ENCODE results near the gene BABAM2. TPM values are rescaled to one million over a fixed set of nuclear protein-coding genes. Genes with fewer than 3 reads are reported as not detected.
"Not testable (repeated sequence)": the region's sequence is repeated elsewhere in the genome, so short reads cannot be mapped to it uniquely, and the experiment has no call there.

BABAM2 gene
- polyA plus RNA-seq, 3 donors: 33.2 to 52.8 (median 49.3) TPM

DNA sequence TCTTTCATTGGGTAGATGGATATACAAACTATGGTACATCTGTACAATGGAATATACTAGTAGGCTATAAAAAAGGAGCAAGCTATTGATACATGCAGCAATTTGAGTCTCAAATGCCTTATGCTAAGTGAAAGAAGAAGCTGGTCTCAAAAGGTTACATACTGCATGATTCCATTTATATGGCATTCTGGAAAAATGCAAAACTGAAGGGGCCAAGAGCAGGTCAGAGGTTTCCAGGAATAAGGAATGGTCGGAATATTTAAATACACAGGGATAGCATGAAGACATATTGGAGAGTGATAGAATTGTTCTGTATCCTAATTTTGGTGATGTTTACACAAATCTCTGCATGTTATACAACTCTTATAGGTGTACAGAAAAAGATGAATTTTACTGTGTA is 85.8 kb downstream of the BABAM2 start:
- Mint-ChIP-seq H3K4me3 (no peak overlapping the region), H3K9me3 (peaks cover 2 to 9% (median 3%) of the 10 kb centered on the region in 7 donors), H3K27ac (no peak overlapping the region), H3K27me3 (ENCODE audit: low read depth in 3 of 3) (no peaks in the 10 kb centered on the region), H3K4me1 (peaks cover 34% of the 10 kb centered on the region), H3K36me3 (peaks cover 9 to 14% of the 10 kb centered on the region in 2 donors)
- TF ChIP-seq, protein P1, sequence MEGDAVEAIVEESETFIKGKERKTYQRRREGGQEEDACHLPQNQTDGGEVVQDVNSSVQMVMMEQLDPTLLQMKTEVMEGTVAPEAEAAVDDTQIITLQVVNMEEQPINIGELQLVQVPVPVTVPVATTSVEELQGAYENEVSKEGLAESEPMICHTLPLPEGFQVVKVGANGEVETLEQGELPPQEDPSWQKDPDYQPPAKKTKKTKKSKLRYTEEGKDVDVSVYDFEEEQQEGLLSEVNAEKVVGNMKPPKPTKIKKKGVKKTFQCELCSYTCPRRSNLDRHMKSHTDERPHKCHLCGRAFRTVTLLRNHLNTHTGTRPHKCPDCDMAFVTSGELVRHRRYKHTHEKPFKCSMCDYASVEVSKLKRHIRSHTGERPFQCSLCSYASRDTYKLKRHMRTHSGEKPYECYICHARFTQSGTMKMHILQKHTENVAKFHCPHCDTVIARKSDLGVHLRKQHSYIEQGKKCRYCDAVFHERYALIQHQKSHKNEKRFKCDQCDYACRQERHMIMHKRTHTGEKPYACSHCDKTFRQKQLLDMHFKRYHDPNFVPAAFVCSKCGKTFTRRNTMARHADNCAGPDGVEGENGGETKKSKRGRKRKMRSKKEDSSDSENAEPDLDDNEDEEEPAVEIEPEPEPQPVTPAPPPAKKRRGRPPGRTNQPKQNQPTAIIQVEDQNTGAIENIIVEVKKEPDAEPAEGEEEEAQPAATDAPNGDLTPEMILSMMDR (IDR thresholded peaks at IDR 0.05): no peak
- Histone ChIP-seq H4K20me1 (ENCODE audit: insufficient read depth, low read length) (no peaks in the 10 kb centered on the region), H3K4me2 (replicated peaks; ENCODE audit: extremely low read depth, low read length, poor library complexity, severe bottlenecking) (no peak overlapping the region), H3K27ac (ENCODE audit: low read depth in 1 of 2, low read length in 2 of 2) (no peak overlapping the region), H3K36me3 (replicated peaks in 1 of 2; ENCODE audit: control insufficient read depth in 1 of 2, insufficient read depth in 2 of 2, low read length in 2 of 2) (no peaks in the 10 kb centered on the region), H3K4me1 (ENCODE audit: control insufficient read depth in 1 of 2, insufficient read depth in 2 of 2, low read length in 2 of 2) (peaks cover 13 to 38% of the 10 kb centered on the region in 2 donors), H3K9me3 (replicated peaks in 1 of 2; ENCODE audit: control insufficient read depth in 1 of 2, insufficient read depth in 1 of 2, low read length in 2 of 2) (no peaks in the 10 kb centered on the region), H3K4me3 (replicated peaks in 1 of 3; ENCODE audit: low read depth in 2 of 3, low read length in 3 of 3) (no peak overlapping the region), H2AFZ (ENCODE audit: insufficient read depth, low read depth, low read length, poor library complexity, severe bottlenecking) (no peak overlapping the region), H3K79me2 (ENCODE audit: insufficient read depth, low read length) (peaks cover 21% of the 10 kb centered on the region), H3K27me3 (ENCODE audit: control insufficient read depth in 2 of 2, insufficient read depth in 2 of 2, low read length in 2 of 2) (no peaks in the 10 kb centered on the region), H3K9ac (ENCODE audit: insufficient read depth, low read length, poor library complexity, severe bottlenecking) (no peak overlapping the region)
- no peak for DNase-seq
- WGBS (ENCODE audit: insufficient coverage): no CpG with 5 or more reads among the region's 1 CpG
- intact Hi-C loops (cut with micrococcal nuclease): no loop called here

DNA sequence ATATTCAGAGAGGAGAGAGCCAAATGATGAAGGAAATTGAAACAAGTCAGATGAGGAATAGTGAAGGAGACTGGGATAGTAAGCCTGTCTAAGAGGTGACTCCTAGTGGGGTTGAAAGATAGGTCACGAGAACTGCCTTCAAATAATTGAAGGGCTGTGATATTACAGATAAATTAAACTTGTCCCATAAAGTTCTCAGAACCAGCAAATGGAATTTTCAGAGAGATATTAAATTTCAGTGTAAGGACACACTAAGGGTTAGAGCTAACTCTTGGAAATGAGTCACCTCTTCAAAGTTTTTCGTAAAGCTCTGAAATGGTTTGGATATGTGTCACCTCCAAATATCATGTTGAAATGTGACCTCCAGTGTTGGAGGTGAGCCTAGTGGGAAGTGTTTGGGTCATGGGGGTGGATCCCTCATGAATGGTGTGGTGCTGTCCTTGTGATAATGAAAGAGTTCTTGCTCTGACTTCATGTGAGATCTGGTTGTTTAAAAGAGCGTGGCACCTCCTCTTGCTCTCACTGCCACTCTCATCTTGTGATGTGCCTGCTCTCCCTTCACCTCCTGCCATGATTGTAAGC is 87.3 kb downstream of the BABAM2 start:
- Mint-ChIP-seq H3K36me3 (peaks cover 9 to 14% of the 10 kb centered on the region in 2 donors), H3K27ac (peak overlapping the region in 5 of 7 donors; percentile 27 to 85 (median 60)), H3K9me3 (peaks cover 3 to 9% (median 6%) of the 10 kb centered on the region in 7 donors), H3K27me3 (ENCODE audit: low read depth in 3 of 3) (no peaks in the 10 kb centered on the region), H3K4me3 (peak overlapping the region in 1 of 2 donors; percentile 41), H3K4me1 (peaks cover 27% of the 10 kb centered on the region)
- peaks cover 24% of the 10 kb centered on the region for H3K79me2 ChIP-seq (ENCODE audit: insufficient read depth, low read length)
- H3K4me1 ChIP-seq (ENCODE audit: control insufficient read depth in 1 of 2, insufficient read depth in 2 of 2, low read length in 2 of 2): peaks cover 9 to 27% of the 10 kb centered on the region in 2 donors
- TF ChIP-seq, protein P1 (IDR thresholded peaks at IDR 0.05): no peak
- no peak overlapping the region for H3K9ac ChIP-seq (ENCODE audit: insufficient read depth, low read length, poor library complexity, severe bottlenecking)
- 71% methylated on average over 2 of the region's 3 CpGs for WGBS (ENCODE audit: insufficient coverage)
- no peaks in the 10 kb centered on the region for H4K20me1 ChIP-seq (ENCODE audit: insufficient read depth, low read length)
- peak; percentile 28 to 50 (median 41) for DNase-seq
- H3K36me3 ChIP-seq (replicated peaks in 1 of 2; ENCODE audit: control insufficient read depth in 1 of 2, insufficient read depth in 2 of 2, low read length in 2 of 2): no peaks in the 10 kb centered on the region
- no peaks in the 10 kb centered on the region for H3K9me3 ChIP-seq (replicated peaks in 1 of 2; ENCODE audit: control insufficient read depth in 1 of 2, insufficient read depth in 1 of 2, low read length in 2 of 2)
- no peak overlapping the region for H3K4me2 ChIP-seq (replicated peaks; ENCODE audit: extremely low read depth, low read length, poor library complexity, severe bottlenecking)
- intact Hi-C loops (cut with micrococcal nuclease): no loop called here
- H2AFZ ChIP-seq (ENCODE audit: insufficient read depth, low read depth, low read length, poor library complexity, severe bottlenecking): no peak overlapping the region
- H3K27me3 ChIP-seq (ENCODE audit: control insufficient read depth in 2 of 2, insufficient read depth in 2 of 2, low read length in 2 of 2): no peaks in the 10 kb centered on the region
- no peak overlapping the region for H3K4me3 ChIP-seq (replicated peaks in 1 of 3; ENCODE audit: low read depth in 2 of 3, low read length in 3 of 3)
- no peak overlapping the region for H3K27ac ChIP-seq (ENCODE audit: low read depth in 1 of 2, low read length in 2 of 2)

DNA sequence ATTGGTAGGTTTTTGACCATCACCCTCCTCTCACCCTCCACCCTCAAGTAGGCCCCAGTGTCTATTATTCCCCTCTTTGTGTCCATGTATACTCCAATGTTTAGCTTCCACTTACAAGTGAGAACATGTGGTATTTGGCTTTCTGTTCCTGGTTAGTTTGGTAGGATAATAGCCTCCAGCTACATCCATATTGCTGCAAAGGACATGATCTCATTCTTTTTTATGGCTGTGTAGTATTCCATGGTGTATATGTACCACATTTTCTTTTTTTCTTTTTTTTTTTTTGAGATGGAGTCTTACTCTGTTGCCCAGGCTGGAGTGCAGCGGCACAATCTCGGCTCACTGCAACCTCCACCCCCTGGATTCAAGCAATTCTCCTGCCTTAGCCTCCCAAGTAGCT is 88.2 kb downstream of the BABAM2 start:
- Histone ChIP-seq H3K4me1 (ENCODE audit: control insufficient read depth in 1 of 2, insufficient read depth in 2 of 2, low read length in 2 of 2) (peaks cover 9 to 19% of the 10 kb centered on the region in 2 donors), H3K79me2 (ENCODE audit: insufficient read depth, low read length) (peaks cover 34% of the 10 kb centered on the region)
- DNase-seq; H3K4me3 Mint-ChIP-seq; H3K27me3 Mint-ChIP-seq (ENCODE audit: low read depth in 3 of 3); H3K9me3 ChIP-seq (replicated peaks in 1 of 2; ENCODE audit: control insufficient read depth in 1 of 2, insufficient read depth in 1 of 2, low read length in 2 of 2); intact Hi-C loops (cut with micrococcal nuclease); H3K27ac Mint-ChIP-seq; H3K9ac ChIP-seq (ENCODE audit: insufficient read depth, low read length, poor library complexity, severe bottlenecking); H3K36me3 ChIP-seq (replicated peaks in 1 of 2; ENCODE audit: control insufficient read depth in 1 of 2, insufficient read depth in 2 of 2, low read length in 2 of 2); H3K27ac ChIP-seq (ENCODE audit: low read depth in 1 of 2, low read length in 2 of 2); H3K4me3 ChIP-seq (replicated peaks in 1 of 3; ENCODE audit: low read depth in 2 of 3, low read length in 3 of 3); H3K4me2 ChIP-seq (replicated peaks; ENCODE audit: extremely low read depth, low read length, poor library complexity, severe bottlenecking); H4K20me1 ChIP-seq (ENCODE audit: insufficient read depth, low read length); H3K27me3 ChIP-seq (ENCODE audit: control insufficient read depth in 2 of 2, insufficient read depth in 2 of 2, low read length in 2 of 2); H2AFZ ChIP-seq (ENCODE audit: insufficient read depth, low read depth, low read length, poor library complexity, severe bottlenecking): not testable (repeated sequence)
- Mint-ChIP-seq H3K9me3 (peaks cover 3 to 13% (median 7%) of the 10 kb centered on the region in 7 donors), H3K36me3 (peaks cover 4 to 14% of the 10 kb centered on the region in 2 donors), H3K4me1 (peaks cover 24% of the 10 kb centered on the region)
- no CpG with 5 or more reads among the region's 2 CpGs for WGBS (ENCODE audit: insufficient coverage)
